ENCODE data around the gene TMEM14C. TPM values are rescaled to one million over a fixed set of nuclear protein-coding genes. Genes with fewer than 3 reads are reported as not detected.

Gene TMEM14C
- total and polyA plus RNA-seq, 11 donors = 94.5 to 179 (median 116) TPM

DNA sequence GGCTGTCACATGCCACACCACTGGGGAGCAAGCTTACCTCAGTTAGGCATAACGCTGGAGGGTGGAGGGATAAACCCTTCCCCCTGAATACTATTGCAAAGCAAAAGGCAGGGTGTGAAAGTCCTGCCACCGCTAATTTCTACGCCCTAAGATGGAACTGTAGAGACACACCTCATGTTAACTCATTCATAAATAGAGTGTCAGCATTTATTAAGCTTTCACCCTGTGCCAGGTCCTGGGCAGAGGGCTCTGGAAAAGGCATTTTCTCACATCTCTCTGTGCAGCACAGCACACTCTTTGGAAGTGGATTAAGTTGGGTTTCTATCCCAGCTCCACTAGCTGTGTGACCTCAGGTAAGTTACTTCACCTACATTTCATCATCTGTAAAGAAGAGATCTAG lies 46.5 kb downstream of the TMEM14C start:
- intact Hi-C loops (cut with DNase I) = no loop called here
- ATAC-seq (no peak), DNase-seq (no peak)
- 88 to 96% (median 90%) methylated on average over 3 of the region's 3 CpGs for WGBS, 4 donors
- H3K27ac ChIP-seq = no peak overlapping the region
- H3K4me3 ChIP-seq = no peak overlapping the region
- TF ChIP-seq POLR2A (IDR thresholded peaks at IDR 0.05) = no peak
- TF ChIP-seq, protein P1, sequence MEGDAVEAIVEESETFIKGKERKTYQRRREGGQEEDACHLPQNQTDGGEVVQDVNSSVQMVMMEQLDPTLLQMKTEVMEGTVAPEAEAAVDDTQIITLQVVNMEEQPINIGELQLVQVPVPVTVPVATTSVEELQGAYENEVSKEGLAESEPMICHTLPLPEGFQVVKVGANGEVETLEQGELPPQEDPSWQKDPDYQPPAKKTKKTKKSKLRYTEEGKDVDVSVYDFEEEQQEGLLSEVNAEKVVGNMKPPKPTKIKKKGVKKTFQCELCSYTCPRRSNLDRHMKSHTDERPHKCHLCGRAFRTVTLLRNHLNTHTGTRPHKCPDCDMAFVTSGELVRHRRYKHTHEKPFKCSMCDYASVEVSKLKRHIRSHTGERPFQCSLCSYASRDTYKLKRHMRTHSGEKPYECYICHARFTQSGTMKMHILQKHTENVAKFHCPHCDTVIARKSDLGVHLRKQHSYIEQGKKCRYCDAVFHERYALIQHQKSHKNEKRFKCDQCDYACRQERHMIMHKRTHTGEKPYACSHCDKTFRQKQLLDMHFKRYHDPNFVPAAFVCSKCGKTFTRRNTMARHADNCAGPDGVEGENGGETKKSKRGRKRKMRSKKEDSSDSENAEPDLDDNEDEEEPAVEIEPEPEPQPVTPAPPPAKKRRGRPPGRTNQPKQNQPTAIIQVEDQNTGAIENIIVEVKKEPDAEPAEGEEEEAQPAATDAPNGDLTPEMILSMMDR (IDR thresholded peaks at IDR 0.05) = no peak
- H3K4me1 ChIP-seq = no peaks in the 10 kb centered on the region
- peaks cover 0 to 47% (median 17%) of the 10 kb centered on the region in 9 donors for H3K36me3 ChIP-seq
- no peaks in the 10 kb centered on the region for H3K9me3 ChIP-seq
- no peaks in the 10 kb centered on the region for H3K27me3 ChIP-seq

DNA sequence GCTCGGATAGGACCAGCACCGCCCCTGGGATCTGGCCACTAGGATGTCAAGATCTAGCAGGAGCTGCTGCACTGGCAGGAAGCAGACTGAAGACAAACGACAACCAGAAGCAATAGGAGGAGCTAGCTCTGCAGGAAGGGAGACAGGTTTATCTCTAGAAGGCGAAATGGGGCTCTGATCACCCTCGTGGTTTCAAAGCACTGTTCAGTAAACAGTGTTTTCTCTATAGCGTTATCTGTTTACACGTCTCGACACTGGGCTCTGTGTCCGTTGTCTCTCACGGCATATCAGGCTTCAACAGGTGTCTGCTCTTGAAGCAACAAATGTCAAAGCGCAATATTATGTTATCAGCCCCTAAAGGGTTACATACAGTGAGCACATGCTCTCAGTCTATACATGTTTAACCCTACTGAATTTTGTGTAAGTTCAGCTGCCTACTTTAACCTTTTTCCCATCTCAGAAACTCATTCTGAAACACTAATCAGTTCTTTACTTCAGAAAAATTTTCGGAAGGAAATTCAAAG lies 48.6 kb downstream of the TMEM14C start:
- no peaks in the 10 kb centered on the region for H3K27me3 ChIP-seq
- H3K4me3 ChIP-seq = no peak overlapping the region
- TF ChIP-seq, protein P1 (IDR thresholded peaks at IDR 0.05) = no peak
- H3K27ac ChIP-seq = no peak overlapping the region
- no peak for DNase-seq
- no peak for ATAC-seq
- H3K4me1 ChIP-seq = no peaks in the 10 kb centered on the region
- peaks cover 0 to 62% (median 25%) of the 10 kb centered on the region in 9 donors for H3K36me3 ChIP-seq
- intact Hi-C loops (cut with DNase I) = no loop called here
- 55 to 67% (median 60%) methylated on average over 12 of the region's 12 CpGs for WGBS, 4 donors
- H3K9me3 ChIP-seq = no peaks in the 10 kb centered on the region

DNA sequence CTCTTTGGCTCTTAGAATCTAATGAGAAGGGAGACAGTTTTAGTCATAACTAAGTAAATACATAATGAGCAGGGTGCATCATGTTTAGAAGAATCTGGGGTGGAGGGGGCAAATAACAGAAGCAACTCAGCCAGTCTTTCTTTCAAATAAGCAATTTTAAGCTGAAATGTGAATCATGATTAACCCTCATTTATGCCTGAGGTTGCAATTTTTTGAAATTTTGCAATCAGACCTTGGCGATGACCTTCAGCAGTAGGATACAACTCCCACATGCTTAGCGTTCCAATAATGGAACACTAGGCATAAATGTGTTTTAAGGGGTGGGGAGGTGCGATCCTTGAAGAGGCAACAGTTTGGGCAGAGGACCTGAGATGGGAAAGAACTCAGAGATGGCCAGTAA lies 55.4 kb downstream of the TMEM14C start:
- ATAC-seq = no peak
- TF ChIP-seq POLR2A (IDR thresholded peaks at IDR 0.05) = no peak
- TF ChIP-seq, protein P1 (IDR thresholded peaks at IDR 0.05) = no peak
- Histone ChIP-seq H3K27me3 (no peaks in the 10 kb centered on the region), H3K9me3 (no peaks in the 10 kb centered on the region), H3K27ac (no peak overlapping the region), H3K4me1 (no peaks in the 10 kb centered on the region), H3K36me3 (peaks cover 0 to 56% (median 11%) of the 10 kb centered on the region in 9 donors), H3K4me3 (no peak overlapping the region)
- WGBS, 4 donors = 95 to 98% (median 96%) methylated on average over 3 of the region's 3 CpGs
- intact Hi-C loops (cut with DNase I) = no loop called here
- DNase-seq = no peak

DNA sequence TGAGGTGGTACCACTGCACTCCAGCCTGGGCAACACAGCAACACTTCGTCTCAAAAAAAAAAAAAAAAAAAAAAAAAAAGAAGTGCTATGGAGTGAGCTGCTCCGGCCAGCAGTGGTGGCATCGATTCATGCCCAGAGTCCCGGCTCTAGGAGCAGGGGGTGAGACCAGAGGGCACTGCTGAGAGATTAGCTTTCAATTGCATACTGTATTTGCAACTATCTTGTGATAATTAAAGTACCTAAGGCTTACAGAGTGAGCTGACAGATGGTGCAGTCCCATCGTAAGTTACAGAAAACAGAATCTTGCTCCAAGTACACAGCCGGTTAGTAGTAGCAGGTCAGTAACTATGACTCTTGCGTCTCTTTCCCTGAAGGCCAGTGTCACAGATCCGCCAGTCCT lies 56.2 kb downstream of the TMEM14C start:
- no peak for DNase-seq

More for the DNA sequence above, 56.2 kb downstream of the TMEM14C start:
- intact Hi-C loops (cut with DNase I) = no loop called here
- Histone ChIP-seq H3K4me3 (no peak overlapping the region), H3K36me3 (peaks cover 0 to 57% (median 8%) of the 10 kb centered on the region in 9 donors), H3K27me3 (no peaks in the 10 kb centered on the region), H3K9me3 (no peaks in the 10 kb centered on the region), H3K4me1 (no peaks in the 10 kb centered on the region), H3K27ac (no peak overlapping the region)
- no peak for ATAC-seq
- WGBS, 4 donors = 83 to 95% (median 92%) methylated on average over 8 of the region's 8 CpGs
- TF ChIP-seq POLR2A (IDR thresholded peaks at IDR 0.05) = no peak
- TF ChIP-seq, protein P1 (IDR thresholded peaks at IDR 0.05) = no peak

Other genes starting within 250 kb of the TMEM14C start
- gene GCNT2, start 201.7 kb upstream of the TMEM14C start, total RNA-seq = 10 to 100 TPM; 29.2 to 68.8 (median 43.1) TPM
- gene GCNT2, start 201.7 kb upstream of the TMEM14C start, polyA plus RNA-seq = 10 to 100 TPM; 15.1 to 16.3 TPM
- gene C6orf52, start 28.5 kb upstream of the TMEM14C start, total RNA-seq = 1 to 10 TPM in 2 of 9 donors, under 1 TPM in 1, not detected in 6; 0.71 to 3.6 (median 1.5) TPM
- gene C6orf52, start 28.5 kb upstream of the TMEM14C start, polyA plus RNA-seq = under 1 TPM; 0.15 to 0.99 TPM
- 10 to 100 TPM in 1 of 9 donors, 1 to 10 TPM in 8; 6.1 to 12.7 (median 8.7) TPM for gene PAK1IP1, start 28.1 kb upstream of the TMEM14C start, total RNA-seq
- gene PAK1IP1, start 28.1 kb upstream of the TMEM14C start, polyA plus RNA-seq = 10 to 100 TPM in 1 of 2 donors, 1 to 10 TPM in 1; 7.9 to 21.0 TPM
- 100 to 1,000 TPM in 5 of 9 donors, 10 to 100 TPM in 4; 77.9 to 119 (median 102) TPM for gene TMEM14B, start 24.7 kb downstream of the TMEM14C start, total RNA-seq
- 100 to 1,000 TPM in 1 of 2 donors, 10 to 100 TPM in 1; 79.2 to 108 TPM for gene TMEM14B, start 24.7 kb downstream of the TMEM14C start, polyA plus RNA-seq
- gene MAK, start 115.5 kb downstream of the TMEM14C start, total RNA-seq = under 1 TPM in 5 of 9 donors, not detected in 4; 0.12 to 0.36 (median 0.16) TPM
- under 1 TPM in 1 of 2 donors, not detected in 1; 0.04 TPM for gene MAK, start 115.5 kb downstream of the TMEM14C start, polyA plus RNA-seq
- not detected for gene GCM2, start 159.0 kb downstream of the TMEM14C start, total RNA-seq
- not detected for gene GCM2, start 159.0 kb downstream of the TMEM14C start, polyA plus RNA-seq
- gene SYCP2L, start 164.0 kb downstream of the TMEM14C start, total RNA-seq = 1 to 10 TPM in 1 of 9 donors, under 1 TPM in 7, not detected in 1; 0.24 to 1.3 (median 0.51) TPM
- gene SYCP2L, start 164.0 kb downstream of the TMEM14C start, polyA plus RNA-seq = under 1 TPM; 0.10 to 0.50 TPM

Measured in heart left ventricle (tissue), 16 donors.